Loucy (cell line): ENCODE results near the gene ANO10.

ENCODE experiments used
- H2AFZ ChIP-seq: fragments of 200-600 bp; sonication (generic); 2 replicates; pipeline ENCODE4 v1.6.0; 2016; ENCODE audit warnings: antibody characterized with exemption, mild to moderate bottlenecking, low read length, moderate library complexity
- H3F3A ChIP-seq: fragments of 200-600 bp; 2 replicates; pipeline ENCODE4 v1.6.0; 2016; ENCODE audit warnings: antibody characterized with exemption, low read depth, mild to moderate bottlenecking
- H3K27me3 ChIP-seq: fragments of 200-600 bp; sonication (generic); 2 replicates; pipeline ENCODE4 v1.6.1; 2014; ENCODE audit warnings: low read length, mild to moderate bottlenecking; ENCODE audit not compliant: insufficient read depth, poor library complexity, severe bottlenecking
- H3K36me3 ChIP-seq: fragments of 200-600 bp; sonication (generic); 2 replicates; pipeline ENCODE4 v1.6.1; 2016; ENCODE audit warnings: low read length; ENCODE audit not compliant: insufficient read depth
- H3K4me1 ChIP-seq: fragments of 200-600 bp; sonication (generic); 2 replicates; pipeline ENCODE4 v1.5.1; 2014; ENCODE audit warnings: low read length, mild to moderate bottlenecking; ENCODE audit not compliant: insufficient read depth, poor library complexity, severe bottlenecking
- H3K4me2 ChIP-seq: fragments of 200-600 bp; sonication (generic); 2 replicates; pipeline ENCODE4 v1.6.0; 2014; ENCODE audit warnings: antibody characterized with exemption, low read length, low read depth, mild to moderate bottlenecking; ENCODE audit not compliant: poor library complexity, severe bottlenecking
- H3K4me3 ChIP-seq: fragments of 200-600 bp; sonication (generic); 2 replicates; pipeline ENCODE4 v1.5.1; 2014; ENCODE audit warnings: low read length, mild to moderate bottlenecking, mixed read lengths; ENCODE audit not compliant: poor library complexity, severe bottlenecking
- H3K79me2 ChIP-seq: fragments of 200-600 bp; sonication (generic); 2 replicates; pipeline ENCODE4 v1.6.1; 2014; ENCODE audit warnings: low read length; ENCODE audit not compliant: insufficient read depth
- H3K9ac ChIP-seq: fragments of 200-600 bp; sonication (generic); 2 replicates; pipeline ENCODE4 v1.6.0; 2014; ENCODE audit warnings: mild to moderate bottlenecking, low read depth, low read length, moderate library complexity; ENCODE audit not compliant: poor library complexity, severe bottlenecking
- H3K9me2 ChIP-seq: fragments of 200-600 bp; sonication (generic); replicated peaks from 2 replicates; pipeline ENCODE4 v1.6.1; 2016; ENCODE audit warnings: low read depth, low read length, mixed read lengths
- H3K9me3 ChIP-seq: fragments of 200-600 bp; sonication (generic); 2 replicates; pipeline ENCODE4 v1.6.1; 2014; ENCODE audit warnings: mild to moderate bottlenecking, antibody characterized with exemption, low read length, low read depth; ENCODE audit not compliant: insufficient read depth
- H4K20me1 ChIP-seq: fragments of 200-600 bp; sonication (generic); 2 replicates; pipeline ENCODE4 v1.6.0; 2014; ENCODE audit warnings: antibody characterized with exemption, low read length, mild to moderate bottlenecking; ENCODE audit not compliant: insufficient read depth, poor library complexity, severe bottlenecking
- CTCF ChIP-seq: fragments of 200-600 bp; sonication (generic); conservative IDR thresholded peaks from 2 replicates; pipeline ENCODE4 v1.5.1; 2014; ENCODE audit warnings: mild to moderate bottlenecking, antibody characterized with exemption, low read length
- EZH2phosphoT487 ChIP-seq: fragments of 200-600 bp; IDR thresholded peaks from 2 replicates; pipeline ENCODE4 v1.6.1; 2018; ENCODE audit warnings: antibody characterized with exemption, mild to moderate bottlenecking, moderate library complexity, borderline replicate concordance

The ANO10 gene

GRCh38 chr3:43499256-43499655 lies 122.6 kb downstream of the ANO10 start:
- Histone ChIP-seq H3K9me3 (no peaks in the 10 kb centered on the region), H3K9me2 (no peaks in the 10 kb centered on the region), H3K4me3 (no peak overlapping the region), H3K4me1 (peaks cover 22% of the 10 kb centered on the region), H3K79me2 (no peaks in the 10 kb centered on the region), H3K4me2 (no peak overlapping the region), H4K20me1 (no peaks in the 10 kb centered on the region), H3K27me3 (no peaks in the 10 kb centered on the region), H3F3A (no peaks in the 10 kb centered on the region), H3K9ac (no peak overlapping the region), H2AFZ (no peak overlapping the region), H3K36me3 (no peaks in the 10 kb centered on the region)
- no peak for TF ChIP-seq CTCF
- TF ChIP-seq EZH2phosphoT487: no peak

GRCh38 chr3:43497905-43498365 lies 123.9 kb downstream of the ANO10 start:
- no peak overlapping the region for H2AFZ ChIP-seq
- no peak overlapping the region for H3K4me3 ChIP-seq
- H3F3A ChIP-seq: no peaks in the 10 kb centered on the region
- H3K79me2 ChIP-seq: no peaks in the 10 kb centered on the region
- H3K4me2 ChIP-seq: no peak overlapping the region
- TF ChIP-seq CTCF (no peak), EZH2phosphoT487 (no peak)
- H3K9ac ChIP-seq: no peak overlapping the region
- no peaks in the 10 kb centered on the region for H3K36me3 ChIP-seq
- H3K9me2 ChIP-seq: no peaks in the 10 kb centered on the region
- no peaks in the 10 kb centered on the region for H3K9me3 ChIP-seq
- no peaks in the 10 kb centered on the region for H3K27me3 ChIP-seq
- H3K4me1 ChIP-seq: peaks cover 22% of the 10 kb centered on the region
- no peaks in the 10 kb centered on the region for H4K20me1 ChIP-seq

GRCh38 chr3:43497422-43497821 lies 124.4 kb downstream of the ANO10 start:
- Histone ChIP-seq H3K9me2 (no peaks in the 10 kb centered on the region), H3K9me3 (no peaks in the 10 kb centered on the region), H3K36me3 (no peaks in the 10 kb centered on the region), H3K27me3 (no peaks in the 10 kb centered on the region), H3K4me2 (no peak overlapping the region), H4K20me1 (no peaks in the 10 kb centered on the region), H3K4me3 (no peak overlapping the region), H3K9ac (no peak overlapping the region), H3F3A (no peaks in the 10 kb centered on the region), H3K4me1 (peaks cover 18% of the 10 kb centered on the region), H3K79me2 (no peaks in the 10 kb centered on the region), H2AFZ (no peak overlapping the region)
- TF ChIP-seq EZH2phosphoT487 (no peak), CTCF (no peak)
